Stimulated activated CD4-positive, alpha-beta T cell treated with anti-CD3 and anti-CD28 coated beads, Interleukin-1b, Interleukin-23, amount 100 ng/mL, for 1 hour (primary cell): ENCODE results near the gene TSPAN18.
A peak's percentile ranks its signal among the peaks of the same experiment; 100 is the strongest.

Experiments used
- DNase-seq, 2 donors: peaks; one replicate each; pipeline ENCODE4 v3.0.0-alpha.2; 2020; ENCODE audit warnings: low read depth in 2 of 2

Gene TSPAN18

GRCh38 chr11:44941259-44942021, 214.7 kb downstream of the TSPAN18 start:
- DNase-seq: no peak

- no peak for DNase-seq
Observed at GRCh38 chr11:44942029-44942955, 215.5 kb downstream of the TSPAN18 start.

- no peak for DNase-seq
Observed at GRCh38 chr11:44943118-44943517, 216.4 kb downstream of the TSPAN18 start.

- DNase-seq: no peak
Observed at GRCh38 chr11:44943696-44944095, 216.9 kb downstream of the TSPAN18 start.

- DNase-seq: no peak
Observed at GRCh38 chr11:44944181-44944852, 217.6 kb downstream of the TSPAN18 start.

GRCh38 chr11:44944853-44945235, 218.1 kb downstream of the TSPAN18 start:
- DNase-seq: no peak

- DNase-seq: no peak
Observed at GRCh38 chr11:44945666-44946065, 218.9 kb downstream of the TSPAN18 start.

GRCh38 chr11:44946263-44946662, 219.5 kb downstream of the TSPAN18 start:
- no peak for DNase-seq

GRCh38 chr11:44947114-44947513, 220.4 kb downstream of the TSPAN18 start:
- DNase-seq: no peak

- DNase-seq: no peak
Observed at GRCh38 chr11:44948155-44948554, 221.4 kb downstream of the TSPAN18 start.

- DNase-seq: peak in 1 of 2 donors; percentile 2
Observed at GRCh38 chr11:44949160-44950030, 222.6 kb downstream of the TSPAN18 start.

- DNase-seq: peak in 1 of 2 donors; percentile 9
Observed at GRCh38 chr11:44950031-44950624, 223.4 kb downstream of the TSPAN18 start.

GRCh38 chr11:44950625-44951476, 224.1 kb downstream of the TSPAN18 start, which contains the start of gene TP53I11:
Gene TP53I11, minus strand, starts transcription at chr11:44950883. Its CDS starts 12,548 bp downstream, at chr11:44938335.
- peak; percentile 35 to 42 for DNase-seq

GRCh38 chr11:44952082-44952481, 225.3 kb downstream of the TSPAN18 start:
- DNase-seq: no peak

GRCh38 chr11:44952500-44953260, 225.9 kb downstream of the TSPAN18 start:
- no peak for DNase-seq

GRCh38 chr11:44954051-44954906, 227.5 kb downstream of the TSPAN18 start:
- DNase-seq: no peak

GRCh38 chr11:44955015-44955738, 228.4 kb downstream of the TSPAN18 start:
- no peak for DNase-seq
